OCI-LY1 (cell line): ENCODE data around the gene MBNL1.

Experiments
- H2AFZ ChIP-seq: fragments of 200-600 bp; sonication (generic), shearing (Covaris generic); 2 replicates; pipeline ENCODE4 v1.6.0; 2014; ENCODE audit warnings: antibody characterized with exemption, mild to moderate bottlenecking, low read length
- H3F3A ChIP-seq: fragments of 200-600 bp; sonication (generic), shearing (Covaris generic); 2 replicates; pipeline ENCODE4 v1.6.0; 2014; ENCODE audit warnings: mild to moderate bottlenecking, antibody characterized with exemption, low read length, moderate library complexity; ENCODE audit not compliant: insufficient read depth
- H3K27ac ChIP-seq: fragments of 200-600 bp; sonication (generic); 2 replicates; pipeline ENCODE4 v1.5.1; 2014; ENCODE audit warnings: low read length, mixed run types, mild to moderate bottlenecking, low read depth; ENCODE audit not compliant: poor library complexity, severe bottlenecking
- H3K27me3 ChIP-seq: fragments of 200-600 bp; sonication (generic); 2 replicates; pipeline ENCODE4 v1.6.0; 2014; ENCODE audit warnings: antibody characterized with exemption, mild to moderate bottlenecking, low read length, moderate library complexity; ENCODE audit not compliant: insufficient read depth
- H3K36me3 ChIP-seq: fragments of 200-600 bp; sonication (generic); 2 replicates; pipeline ENCODE4 v1.6.1; 2014; ENCODE audit warnings: mild to moderate bottlenecking, antibody characterized with exemption, low read length, moderate library complexity, mixed read lengths; ENCODE audit not compliant: insufficient read depth
- H3K4me1 ChIP-seq: fragments of 200-600 bp; sonication (generic); 2 replicates; pipeline ENCODE4 v1.5.1; 2014; ENCODE audit warnings: mild to moderate bottlenecking, low read length, moderate library complexity; ENCODE audit not compliant: insufficient read depth, severe bottlenecking
- H3K4me2 ChIP-seq: fragments of 200-600 bp; sonication (generic), shearing (Covaris generic); 2 replicates; pipeline ENCODE4 v1.6.1; 2014; ENCODE audit warnings: low read length
- H3K4me3 ChIP-seq: fragments of 200-600 bp; sonication (generic); 2 replicates; pipeline ENCODE4 v1.5.1; 2014; ENCODE audit warnings: low read length, low read depth, mild to moderate bottlenecking, mixed read lengths; ENCODE audit not compliant: poor library complexity, severe bottlenecking
- H3K79me2 ChIP-seq: fragments of 200-600 bp; shearing (Covaris generic); 2 replicates; pipeline ENCODE4 v1.6.1; 2016; ENCODE audit warnings: mixed run types, low read length, mixed read lengths; ENCODE audit not compliant: insufficient read depth
- H3K9ac ChIP-seq: fragments of 200-600 bp; sonication (generic), shearing (Covaris generic); 2 replicates; pipeline ENCODE4 v1.6.1; 2014; ENCODE audit warnings: mild to moderate bottlenecking, low read length, mixed read lengths
- H3K9me2 ChIP-seq: fragments of 200-600 bp; sonication (generic), shearing (Covaris generic); 2 replicates; pipeline ENCODE4 v1.6.1; 2014; ENCODE audit warnings: low read depth, mild to moderate bottlenecking, low read length, mixed read lengths
- H3K9me3 ChIP-seq: fragments of 200-600 bp; shearing (Covaris generic); 2 replicates; pipeline ENCODE4 v1.6.1; 2014; ENCODE audit warnings: low read length, mixed read lengths
- H4K20me1 ChIP-seq: fragments of 200-600 bp; sonication (generic), shearing (Covaris generic); 2 replicates; pipeline ENCODE4 v1.6.0; 2016; ENCODE audit warnings: mild to moderate bottlenecking, low read length; ENCODE audit not compliant: insufficient read depth
- CTCF ChIP-seq: fragments of 200-600 bp; sonication (generic), shearing (Covaris generic); IDR thresholded peaks from 2 replicates; pipeline ENCODE4 v1.5.1; 2017; ENCODE audit warnings: mild to moderate bottlenecking, antibody characterized with exemption, low read length, moderate library complexity, mixed read lengths
- EZH2 ChIP-seq: fragments of 200-600 bp; sonication (generic), shearing (Covaris generic); IDR thresholded peaks from 2 replicates; pipeline ENCODE4 v1.8.0; 2017; ENCODE audit warnings: borderline replicate concordance, mixed run types, mild to moderate bottlenecking, antibody characterized with exemption, low read length, moderate library complexity, mixed read lengths

Gene MBNL1

GRCh38 chr3:152291649-152292066 lies 22.9 kb downstream of the MBNL1 start:
- peaks cover 21% of the 10 kb centered on the region; the same call in 1 of the 2 replicates for H3K36me3 ChIP-seq
- peaks cover 100% of the 10 kb centered on the region for H3K79me2 ChIP-seq
- H3K9me2 ChIP-seq: no peaks in the 10 kb centered on the region
- peaks cover 10% of the 10 kb centered on the region for H4K20me1 ChIP-seq
- H3K4me3 ChIP-seq: no peak overlapping the region
- no peaks in the 10 kb centered on the region for H3F3A ChIP-seq
- no peak overlapping the region for H3K9ac ChIP-seq
- H3K27me3 ChIP-seq: no peaks in the 10 kb centered on the region
- no peaks in the 10 kb centered on the region for H3K9me3 ChIP-seq
- H3K4me2 ChIP-seq: no peak overlapping the region; the same call in 1 of the 2 replicates
- no peak overlapping the region for H2AFZ ChIP-seq
- no peak for TF ChIP-seq CTCF
- TF ChIP-seq EZH2: no peak
- peaks cover 92% of the 10 kb centered on the region for H3K4me1 ChIP-seq
- H3K27ac ChIP-seq: peak overlapping the region; percentile 44

- H4K20me1 ChIP-seq: peaks cover 10% of the 10 kb centered on the region
- H3K27me3 ChIP-seq: no peaks in the 10 kb centered on the region
- H3K9me2 ChIP-seq: no peaks in the 10 kb centered on the region
- no peak overlapping the region for H3K9ac ChIP-seq
- no peaks in the 10 kb centered on the region for H3F3A ChIP-seq
- H2AFZ ChIP-seq: no peak overlapping the region
- H3K9me3 ChIP-seq: no peaks in the 10 kb centered on the region
- H3K27ac ChIP-seq: no peak overlapping the region
- peaks cover 18% of the 10 kb centered on the region; the same call in 1 of the 2 replicates for H3K36me3 ChIP-seq
- TF ChIP-seq CTCF (no peak), EZH2 (no peak)
- no peak overlapping the region for H3K4me2 ChIP-seq
- peaks cover 92% of the 10 kb centered on the region for H3K4me1 ChIP-seq
- H3K79me2 ChIP-seq: peaks cover 100% of the 10 kb centered on the region
- no peak overlapping the region for H3K4me3 ChIP-seq
These were observed 23.6 kb downstream of the MBNL1 start for GRCh38 chr3:152292366-152292765.

DNA sequence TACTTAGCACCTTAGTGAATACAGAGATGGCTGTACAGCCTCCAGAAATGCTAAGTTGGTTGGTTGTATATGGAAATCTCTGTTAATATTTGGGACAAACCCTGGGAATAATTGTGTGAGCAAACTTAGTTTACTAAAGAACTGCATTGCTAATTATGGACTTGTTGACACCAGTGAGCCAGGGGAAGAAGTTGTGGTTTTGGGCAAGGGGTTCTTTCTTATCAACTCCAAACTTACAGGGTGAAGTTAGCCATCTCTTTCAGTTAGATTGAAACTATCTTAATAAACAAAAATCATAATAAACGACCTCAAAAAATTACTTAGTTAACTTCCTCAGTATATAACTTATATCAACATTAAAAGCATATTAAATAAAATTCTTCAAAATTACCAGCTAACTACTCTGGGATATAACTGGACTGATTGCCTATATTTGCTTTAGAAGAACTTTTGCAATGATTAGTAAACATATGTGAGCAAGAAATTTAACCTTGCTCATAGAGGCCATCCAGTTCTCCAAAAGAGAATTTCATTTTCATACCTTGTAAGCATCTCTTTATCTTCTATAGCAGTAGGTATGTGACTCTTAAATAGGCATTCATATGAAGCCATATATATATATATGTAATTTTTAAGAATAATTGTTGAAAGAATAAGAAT lies 24.7 kb downstream of the MBNL1 start:
- no peak overlapping the region for H3K4me3 ChIP-seq
- H3K9me2 ChIP-seq: no peaks in the 10 kb centered on the region
- 0 out of 2 replicates have a peak, but pooled peaks cover 2% of the 10 kb centered on the region for H3F3A ChIP-seq
- H3K4me2 ChIP-seq: peak overlapping the region; percentile 13; the same call in 1 of the 2 replicates
- H2AFZ ChIP-seq: no peak overlapping the region
- TF ChIP-seq EZH2: no peak
- no peak for TF ChIP-seq CTCF
- peaks cover 10% of the 10 kb centered on the region for H4K20me1 ChIP-seq
- no peaks in the 10 kb centered on the region for H3K9me3 ChIP-seq
- peaks cover 92% of the 10 kb centered on the region for H3K4me1 ChIP-seq
- H3K27me3 ChIP-seq: no peaks in the 10 kb centered on the region
- H3K9ac ChIP-seq: no peak overlapping the region
- peak overlapping the region; percentile 37 for H3K27ac ChIP-seq
- H3K36me3 ChIP-seq: peaks cover 19% of the 10 kb centered on the region; the same call in 1 of the 2 replicates
- H3K79me2 ChIP-seq: peaks cover 100% of the 10 kb centered on the region
